CD14-positive monocyte (primary cell): ENCODE data around the gene TRIM34. TPM values are rescaled to one million over a fixed set of nuclear protein-coding genes. Genes with fewer than 3 reads are reported as not detected.

ENCODE experiments used
- DNase-seq, 3 donors: peaks; one replicate each; pipeline ENCODE4 v3.0.0-alpha.2; 2011 to 2022
- H2AFZ ChIP-seq: 2 replicates; pipeline ENCODE4 v1.6.0; 2012; ENCODE audit warnings: mild to moderate bottlenecking, low read depth, low read length, inconsistent platforms; ENCODE audit not compliant: insufficient read depth, poor library complexity, severe bottlenecking
- H3K27ac ChIP-seq, 2 donors: 1 replicate in 1 of 2; 2 replicates in 1 of 2; pipeline ENCODE4 v1.5.1; 2012 to 2013; ENCODE audit warnings: low read length in 2 of 2, control low read depth in 1 of 2, inconsistent platforms in 1 of 2, low read depth in 1 of 2, mild to moderate bottlenecking in 1 of 2
- H3K27me3 ChIP-seq, 2 donors: one replicate each; pipeline versions ENCODE4 v1.6.0 to v1.6.1; 2011 to 2013; ENCODE audit warnings: low read length in 2 of 2; ENCODE audit not compliant: control insufficient read depth in 2 of 2, insufficient read depth in 2 of 2
- H3K36me3 ChIP-seq, 2 donors: replicated peaks in 1 of 2; 1 replicate in 1 of 2; 2 replicates in 1 of 2; pipeline versions ENCODE4 v1.5.1 to v1.6.1; 2012 to 2013; ENCODE audit warnings: low read length in 2 of 2, control low read depth in 1 of 2, inconsistent platforms in 1 of 2, mild to moderate bottlenecking in 1 of 2; ENCODE audit not compliant: insufficient read depth in 2 of 2, control insufficient read depth in 1 of 2
- H3K4me1 ChIP-seq, 2 donors: 1 replicate in 1 of 2; 2 replicates in 1 of 2; pipeline versions ENCODE4 v1.5.1 to v1.6.1; 2012 to 2013; ENCODE audit warnings: low read length in 2 of 2, control low read depth in 1 of 2, inconsistent platforms in 1 of 2, mild to moderate bottlenecking in 1 of 2, moderate library complexity in 1 of 2; ENCODE audit not compliant: insufficient read depth in 2 of 2, control insufficient read depth in 1 of 2
- H3K4me2 ChIP-seq: replicated peaks from 2 replicates; pipeline ENCODE3; 2012; ENCODE audit warnings: low read length, moderate library complexity, mild to moderate bottlenecking; ENCODE audit not compliant: poor library complexity, severe bottlenecking; ENCODE audit errors: extremely low read depth
- H3K4me3 ChIP-seq, 3 experiments: fragments of 200-600 bp in 1 of 3; sonication (generic) in 1 of 3; replicated peaks in 1 of 3; 1 replicate in 2 of 3; 2 replicates in 1 of 3; pipeline ENCODE4 v1.5.1; 2011 to 2013; ENCODE audit warnings: low read length in 3 of 3, mild to moderate bottlenecking in 3 of 3, control low read depth in 2 of 3, low read depth in 2 of 3, inconsistent platforms in 1 of 3, moderate library complexity in 1 of 3
- H3K79me2 ChIP-seq: 2 replicates; pipeline ENCODE4 v1.6.0; 2012; ENCODE audit warnings: mild to moderate bottlenecking, control low read depth, inconsistent platforms, low read length, moderate library complexity; ENCODE audit not compliant: insufficient read depth
- H3K9ac ChIP-seq: 2 replicates; pipeline ENCODE4 v1.6.0; 2017; ENCODE audit warnings: low read length, mild to moderate bottlenecking; ENCODE audit not compliant: insufficient read depth, poor library complexity, severe bottlenecking
- H3K9me3 ChIP-seq, 2 donors: replicated peaks in 1 of 2; 1 replicate in 1 of 2; 2 replicates in 1 of 2; pipeline versions ENCODE4 v1.5.1 to v1.6.1; 2012 to 2013; ENCODE audit warnings: low read length in 2 of 2, control low read depth in 1 of 2; ENCODE audit not compliant: control insufficient read depth in 1 of 2, insufficient read depth in 1 of 2
- H4K20me1 ChIP-seq: 2 replicates; pipeline ENCODE4 v1.6.0; 2012; ENCODE audit warnings: mild to moderate bottlenecking, low read length, control low read depth, moderate library complexity; ENCODE audit not compliant: insufficient read depth
- H3K27ac Mint-ChIP-seq, 7 donors: one replicate each; pipeline ENCODE4 v1.8.0; 2020; ENCODE audit warnings: mild to moderate bottlenecking in 7 of 7, mixed read lengths in 7 of 7, moderate library complexity in 6 of 7, inconsistent platforms in 2 of 7
- H3K27me3 Mint-ChIP-seq, 3 donors: one replicate each; pipeline ENCODE4 v1.8.0; 2021 to 2022; ENCODE audit warnings: low read depth in 3 of 3, mild to moderate bottlenecking in 3 of 3, mixed read lengths in 3 of 3, moderate library complexity in 3 of 3, inconsistent platforms in 1 of 3
- H3K36me3 Mint-ChIP-seq, 2 donors: one replicate each; pipeline ENCODE4 v1.8.0; 2020; ENCODE audit warnings: mixed read lengths in 2 of 2, inconsistent platforms in 1 of 2, mild to moderate bottlenecking in 1 of 2
- H3K4me1 Mint-ChIP-seq: one replicate; pipeline ENCODE4 v1.8.0; 2020; ENCODE audit warnings: mild to moderate bottlenecking, mixed read lengths
- H3K4me3 Mint-ChIP-seq, 2 donors: one replicate each; pipeline ENCODE4 v1.8.0; 2020; ENCODE audit warnings: mild to moderate bottlenecking in 2 of 2, mixed read lengths in 2 of 2, moderate library complexity in 1 of 2
- H3K9me3 Mint-ChIP-seq, 7 donors: one replicate each; pipeline ENCODE4 v1.8.0; 2020 to 2022; ENCODE audit warnings: mixed read lengths in 7 of 7, mild to moderate bottlenecking in 6 of 7, moderate library complexity in 6 of 7, inconsistent platforms in 2 of 7
- CTCF ChIP-seq: fragments of 200-600 bp; IDR thresholded peaks from one replicate; pipeline ENCODE4 v1.8.0; 2022; ENCODE audit warnings: antibody characterized with exemption, mild to moderate bottlenecking
- WGBS: methylation state at CpG from one replicate; pipeline ENCODE4 v1.1.5; 2013; ENCODE audit warnings: missing lambda C conversion rate; ENCODE audit not compliant: insufficient coverage; 5-methylcytosine and 5-hydroxymethylcytosine counted together
- intact Hi-C, 2 donors: fragments of 100-400 bp; cut with micrococcal nuclease; formaldehyde crosslinking; loops; one replicate each; pipeline versions ENCODE4 v1.15.0 to v1.15.1; 2023
- polyA plus RNA-seq, 3 donors: library from polyadenylated mRNA; depleted of rRNA in 1 of 3; unstranded in 2 of 3; stranded (reverse) in 1 of 3; fragments of 300-500 nt in 2 of 3; fragments of >200 nt in 1 of 3; fragmentation: Illumina TruSeq in 2 of 3; gene quantifications; 1 replicate in 2 of 3; 2 replicates in 1 of 3; pipeline ENCODE4 v1.2.3, GENCODE V29; 2012 to 2021

The TRIM34 gene
- polyA plus RNA-seq, 3 donors = 21.9 to 25.7 (median 23.5) TPM

DNA sequence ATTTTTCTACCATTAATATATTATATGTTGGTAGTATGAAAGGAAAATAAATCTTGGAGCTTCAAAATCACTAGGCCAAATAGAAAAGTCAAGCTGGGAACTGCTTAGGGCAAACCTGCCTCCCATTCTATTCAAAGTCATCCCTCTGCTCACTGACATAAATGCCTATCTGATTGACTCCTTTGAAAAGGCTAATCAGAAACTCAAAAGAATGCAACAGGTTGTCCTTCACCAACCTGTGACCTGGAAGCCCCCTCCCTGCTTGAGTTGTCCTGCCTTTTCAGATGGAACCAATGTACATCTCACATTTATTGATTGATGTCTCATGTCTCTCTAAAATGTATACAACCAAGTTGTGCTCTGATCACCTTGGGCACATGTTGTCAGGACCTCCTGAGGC, 3.2 kb upstream of the TRIM34 start:
- H3K79me2 ChIP-seq = peaks cover 16% of the 10 kb centered on the region
- no peak overlapping the region for H3K27ac ChIP-seq
- peaks cover 19 to 26% of the 10 kb centered on the region in 2 donors for H3K4me1 ChIP-seq
- no peak overlapping the region for H3K4me2 ChIP-seq
- intact Hi-C loops = loop anchor here in 1 of 2 donors (5.0 kb wide), 1 partner anchor 66 kb away; the partner anchor contains the start of genes TRIM22 and TRIM5
- Mint-ChIP-seq H3K27ac (no peak overlapping the region), H3K36me3 (no peaks in the 10 kb centered on the region), H3K9me3 (no peaks in the 10 kb centered on the region), H3K27me3 (peaks cover 0 to 1% (median 0%) of the 10 kb centered on the region in 3 donors), H3K4me1 (peaks cover 24% of the 10 kb centered on the region), H3K4me3 (no peak overlapping the region)
- no peak overlapping the region for H3K9ac ChIP-seq
- no peak overlapping the region for H2AFZ ChIP-seq
- no peak for TF ChIP-seq CTCF
- no peaks in the 10 kb centered on the region for H4K20me1 ChIP-seq
- DNase-seq = no peak
- H3K9me3 ChIP-seq = no peaks in the 10 kb centered on the region
- no peak overlapping the region for H3K4me3 ChIP-seq
- H3K36me3 ChIP-seq = no peaks in the 10 kb centered on the region
- no peaks in the 10 kb centered on the region for H3K27me3 ChIP-seq

GRCh38 chr11:5622802-5623201, 2.0 kb upstream of the TRIM34 start:
- peaks cover 27 to 28% of the 10 kb centered on the region in 2 donors for H3K4me1 ChIP-seq

More at GRCh38 chr11:5622802-5623201, 2.0 kb upstream of the TRIM34 start:
- H3K9ac ChIP-seq = no peak overlapping the region
- Mint-ChIP-seq H3K9me3 (no peaks in the 10 kb centered on the region), H3K4me1 (peaks cover 36% of the 10 kb centered on the region), H3K27ac (no peak overlapping the region), H3K4me3 (no peak overlapping the region), H3K27me3 (peaks cover 0 to 1% (median 1%) of the 10 kb centered on the region in 3 donors), H3K36me3 (peaks cover 3 to 7% of the 10 kb centered on the region in 2 donors)
- no peaks in the 10 kb centered on the region for H3K9me3 ChIP-seq
- no peaks in the 10 kb centered on the region for H3K27me3 ChIP-seq
- H3K36me3 ChIP-seq = no peaks in the 10 kb centered on the region
- DNase-seq = no peak
- no peak overlapping the region for H3K27ac ChIP-seq
- H4K20me1 ChIP-seq = no peaks in the 10 kb centered on the region
- intact Hi-C loops = loop anchor here in 1 of 2 donors (5.0 kb wide), 1 partner anchor 64 kb away; the partner anchor contains the start of genes TRIM22 and TRIM5
- TF ChIP-seq CTCF = no peak
- H3K4me2 ChIP-seq = no peak overlapping the region
- peaks cover 24% of the 10 kb centered on the region for H3K79me2 ChIP-seq
- WGBS = no CpG with 5 or more reads among the region's 3 CpGs
- H2AFZ ChIP-seq = no peak overlapping the region
- no peak overlapping the region for H3K4me3 ChIP-seq
